ENCODE data around the gene CEP164.

The CEP164 gene

GRCh38 chr11:117327567-117328374, at the start of gene CEP164:
TSS of gene CEP164 (plus strand) at chr11:117327854. CDS start at chr11:117338587, 10,733 bp downstream.
- peak; percentile 96 for DNase-seq (ENCODE audit: low spot score)

- DNase-seq (ENCODE audit: low spot score), result no peak
These were observed 49.3 kb upstream of the CEP164 start for GRCh38 chr11:117278347-117278746.

GRCh38 chr11:117279711-117280376, 47.8 kb upstream of the CEP164 start:
- peak; percentile 46 for DNase-seq (ENCODE audit: low spot score)

- no peak for DNase-seq (ENCODE audit: low spot score)
These were observed 46.5 kb upstream of the CEP164 start for GRCh38 chr11:117281159-117281558.

GRCh38 chr11:117281869-117282268, 45.8 kb upstream of the CEP164 start:
- DNase-seq (ENCODE audit: low spot score), result no peak

GRCh38 chr11:117282956-117283355, 44.7 kb upstream of the CEP164 start:
- no peak for DNase-seq (ENCODE audit: low spot score)

GRCh38 chr11:117284053-117284452, 43.6 kb upstream of the CEP164 start:
- no peak for DNase-seq (ENCODE audit: low spot score)

- no peak for DNase-seq (ENCODE audit: low spot score)
These were observed 41.1 kb upstream of the CEP164 start for GRCh38 chr11:117286588-117286987.

- DNase-seq (ENCODE audit: low spot score), result no peak
These were observed 40.0 kb upstream of the CEP164 start for GRCh38 chr11:117287668-117288067.

GRCh38 chr11:117289795-117290194, 37.9 kb upstream of the CEP164 start:
- DNase-seq (ENCODE audit: low spot score), result no peak

- no peak for DNase-seq (ENCODE audit: low spot score)
These were observed 36.8 kb upstream of the CEP164 start, which contains the start of gene BACE1-AS for GRCh38 chr11:117290809-117291396. TSS of gene BACE1-AS (plus strand) at chr11:117291346.

GRCh38 chr11:117292616-117293015, 35.0 kb upstream of the CEP164 start:
- no peak for DNase-seq (ENCODE audit: low spot score)

- no peak for DNase-seq (ENCODE audit: low spot score)
These were observed 32.1 kb upstream of the CEP164 start for GRCh38 chr11:117295438-117296137.

GRCh38 chr11:117296881-117297280, 30.8 kb upstream of the CEP164 start:
- DNase-seq (ENCODE audit: low spot score), result no peak

GRCh38 chr11:117298195-117298594, 29.5 kb upstream of the CEP164 start:
- no peak for DNase-seq (ENCODE audit: low spot score)

GRCh38 chr11:117299351-117300282, 28.0 kb upstream of the CEP164 start:
- DNase-seq (ENCODE audit: low spot score), result no peak

- no peak for DNase-seq (ENCODE audit: low spot score)
These were observed 27.4 kb upstream of the CEP164 start for GRCh38 chr11:117300283-117300663.

- DNase-seq (ENCODE audit: low spot score), result no peak
These were observed 26.9 kb upstream of the CEP164 start for GRCh38 chr11:117300773-117301172.

GRCh38 chr11:117302228-117302627, 25.4 kb upstream of the CEP164 start:
- no peak for DNase-seq (ENCODE audit: low spot score)

- no peak for DNase-seq (ENCODE audit: low spot score)
These were observed 24.6 kb upstream of the CEP164 start for GRCh38 chr11:117303101-117303500.

- DNase-seq (ENCODE audit: low spot score), result no peak
These were observed 23.9 kb upstream of the CEP164 start for GRCh38 chr11:117303646-117304315.

All from activated CD4-positive, alpha-beta T cell treated with anti-CD3 and anti-CD28 coated beads, Interleukin-2, Interleukin-4, amounts not matched to agents 100 ng/mL and 50 ng/mL, durations not matched to agents 16 hours and 8 hours (primary cell).